GM12878 (cell line): Measurements from ENCODE around the gene DZIP1L. TPM values are rescaled to one million over a fixed set of nuclear protein-coding genes. Genes with fewer than 3 reads are reported as not detected.

Experiments used
- ATAC-seq: fragments of 200-7000 bp; cut with Tn5 transposase; 3 replicates; pipeline ENCODE4 v1.9.1; 2020; ENCODE audit warnings: mild to moderate bottlenecking, moderate library complexity
- BruUV-seq: library from RNA; stranded (reverse); fragments of 400-500 nt; replicated peaks from 2 replicates; lab custom pipeline; 2021; lab: Mats Ljungman, UMichigan
- CTCF ChIA-PET: fragments of 300-600 bp; sonication (Branson Sonifier 250); formaldehyde crosslinking; extraction: SDS; loops from one replicate; lab custom pipeline; 2021; ENCODE audit warnings: inconsistent platforms; lab: Yijun Ruan, JAX
- POLR2A ChIA-PET: fragments of 350-600 bp; formaldehyde crosslinking; extraction: SDS; loops from one replicate; lab custom pipeline; 2021; ENCODE audit warnings: inconsistent platforms; lab: Charles Lee
- RAD21 ChIA-PET: fragments of 300-600 bp; sonication (Branson Sonifier 250); formaldehyde crosslinking; loops from one replicate; lab custom pipeline; 2023; ENCODE audit warnings: antibody characterized with exemption; ENCODE audit not compliant: unreplicated experiment; lab: Charles Lee
- SMC1A ChIA-PET: fragments of 300-600 bp; sonication (Branson Sonifier 250); formaldehyde crosslinking; loops from one replicate; lab custom pipeline; 2023; ENCODE audit not compliant: unreplicated experiment, uncharacterized antibody; lab: Charles Lee
- DNase-seq: peaks from one replicate; pipeline ENCODE4 v3.0.0-alpha.2; 2011; ENCODE audit warnings: low read depth, low spot score
- FAIRE-seq: peaks from 3 replicates; lab custom pipeline; 2011; peaks lifted over from hg19 to GRCh38; lab: Jason Lieb, UNC
- H2AFZ ChIP-seq: 2 replicates; pipeline ENCODE4 v1.6.0; 2011; ENCODE audit warnings: low read depth, low read length, control low read depth; ENCODE audit not compliant: control insufficient read depth
- H3K27ac ChIP-seq: 2 replicates; pipeline ENCODE4 v1.5.1; 2011; ENCODE audit warnings: control low read depth; ENCODE audit not compliant: control insufficient read depth, insufficient read depth
- H3K27me3 ChIP-seq, 2 experiments: replicated peaks in 1 of 2; 2 replicates each; pipeline versions ENCODE4 v1.6.0 to v1.6.1; 2011; ENCODE audit warnings: low read length in 1 of 2; ENCODE audit not compliant: control insufficient read depth in 2 of 2, insufficient read depth in 2 of 2
- H3K36me3 ChIP-seq, 2 experiments: 2 replicates each; pipeline ENCODE4 v1.5.1; 2011; ENCODE audit warnings: low read length in 1 of 2; ENCODE audit not compliant: control insufficient read depth in 2 of 2, insufficient read depth in 2 of 2
- H3K4me1 ChIP-seq: 2 replicates; pipeline ENCODE4 v1.6.1; 2011; ENCODE audit warnings: mild to moderate bottlenecking, low read length, moderate library complexity, mixed read lengths; ENCODE audit not compliant: control insufficient read depth, insufficient read depth
- H3K4me2 ChIP-seq: 2 replicates; pipeline ENCODE4 v1.6.0; 2011; ENCODE audit warnings: control low read depth; ENCODE audit not compliant: control insufficient read depth, insufficient read depth
- H3K4me3 ChIP-seq: fragments of 200-600 bp; sonication (generic); 2 replicates; pipeline ENCODE4 v1.5.1; 2016
- H3K79me2 ChIP-seq: 2 replicates; pipeline ENCODE4 v1.6.0; 2011; ENCODE audit warnings: low read length; ENCODE audit not compliant: control insufficient read depth, insufficient read depth
- H3K9ac ChIP-seq: 2 replicates; pipeline ENCODE4 v1.8.0; 2011; ENCODE audit warnings: low read length, control low read depth, mixed read lengths; ENCODE audit not compliant: control insufficient read depth, insufficient read depth
- H3K9me3 ChIP-seq: replicated peaks from 3 replicates; pipeline ENCODE4 v1.5.1; 2011; ENCODE audit warnings: mild to moderate bottlenecking, low read length; ENCODE audit not compliant: control insufficient read depth, insufficient read depth
- H4K20me1 ChIP-seq: 2 replicates; pipeline ENCODE4 v1.6.0; 2011; ENCODE audit not compliant: control insufficient read depth, insufficient read depth
- BHLHE40 ChIP-seq, 2 experiments: fragments of 450-650 bp in 1 of 2; IDR thresholded peaks; 2 replicates each; pipeline ENCODE4 v1.6.1; 2011 to 2017; ENCODE audit warnings: low read depth in 2 of 2, borderline replicate concordance in 1 of 2, improper control_type of control experiment in 1 of 2, low read length in 1 of 2, mild to moderate bottlenecking in 1 of 2
- CBX5 ChIP-seq: sonication (generic); IDR thresholded peaks from 2 replicates; pipeline ENCODE4 v1.6.1; 2016; ENCODE audit warnings: low read depth, moderate library complexity, mild to moderate bottlenecking, inconsistent platforms
- CREB1 ChIP-seq: IDR thresholded peaks from 2 replicates; pipeline ENCODE4 v1.6.1; 2012; ENCODE audit warnings: low read depth, mild to moderate bottlenecking, inconsistent platforms
- DPF2 ChIP-seq: fragments of 450-650 bp; IDR thresholded peaks from 2 replicates; pipeline ENCODE4 v1.6.1; 2017; ENCODE audit warnings: mild to moderate bottlenecking
- IRF4 ChIP-seq: IDR thresholded peaks from 2 replicates; pipeline ENCODE4 v1.6.1; 2011; ENCODE audit warnings: low read depth, low read length
- JUNB ChIP-seq: IDR thresholded peaks from 2 replicates; pipeline ENCODE4 v1.6.1; 2016; ENCODE audit warnings: antibody characterized with exemption, mild to moderate bottlenecking
- KDM1A ChIP-seq: fragments of 200-600 bp; sonication (generic); IDR thresholded peaks from 2 replicates; pipeline ENCODE4 v1.6.1; 2016; ENCODE audit warnings: borderline replicate concordance
- KLF5 ChIP-seq: fragments of 450-650 bp; IDR thresholded peaks from 2 replicates; pipeline ENCODE4 v1.6.1; 2014; ENCODE audit warnings: mild to moderate bottlenecking; ENCODE audit not compliant: partially characterized antibody
- MLLT1 ChIP-seq: fragments of 450-650 bp; IDR thresholded peaks from 2 replicates; pipeline ENCODE4 v1.6.1; 2016; ENCODE audit warnings: mild to moderate bottlenecking
- NFYA ChIP-seq: IDR thresholded peaks from 2 replicates; pipeline ENCODE4 v1.6.1; 2011; ENCODE audit warnings: low read depth, mild to moderate bottlenecking, low read length, improper control_type of control experiment, borderline replicate concordance
- PAX8 ChIP-seq: fragments of 450-650 bp; IDR thresholded peaks from 2 replicates; pipeline ENCODE4 v1.6.1; 2017; ENCODE audit warnings: mild to moderate bottlenecking, moderate library complexity
- POLR2AphosphoS2 ChIP-seq: IDR thresholded peaks from 2 replicates; pipeline ENCODE4 v1.6.1; 2011; ENCODE audit warnings: low read depth, mild to moderate bottlenecking, low read length, improper control_type of control experiment, moderate library complexity
- RUNX3 ChIP-seq: IDR thresholded peaks from 2 replicates; pipeline ENCODE4 v1.6.1; 2012; ENCODE audit warnings: low read length, inconsistent platforms
- SMAD1 ChIP-seq: fragments of 450-650 bp; IDR thresholded peaks from 2 replicates; pipeline ENCODE4 v1.6.1; 2018; ENCODE audit warnings: mild to moderate bottlenecking, low read depth; ENCODE audit not compliant: partially characterized antibody
- STAT1 ChIP-seq: fragments of 450-650 bp; conservative IDR thresholded peaks from 2 replicates; pipeline ENCODE4 v1.6.1; 2014; ENCODE audit warnings: antibody characterized with exemption, mild to moderate bottlenecking
- TAF1 ChIP-seq: IDR thresholded peaks from 2 replicates; pipeline ENCODE4 v1.6.1; 2011; ENCODE audit warnings: mild to moderate bottlenecking, low read depth, low read length, borderline replicate concordance
- TARDBP ChIP-seq: IDR thresholded peaks from 2 replicates; pipeline ENCODE4 v1.6.1; 2016; ENCODE audit warnings: borderline replicate concordance
- WRNIP1 ChIP-seq: IDR thresholded peaks from 2 replicates; pipeline ENCODE4 v1.6.1; 2011; ENCODE audit warnings: low read depth, low read length, improper control_type of control experiment, borderline replicate concordance
- YY1 ChIP-seq: IDR thresholded peaks from 2 replicates; pipeline ENCODE4 v1.6.1; 2011; ENCODE audit warnings: low read depth, mild to moderate bottlenecking, low read length
- ZBED1 ChIP-seq: IDR thresholded peaks from 2 replicates; pipeline ENCODE4 v1.6.1; 2016; ENCODE audit warnings: borderline replicate concordance
- ZNF24 ChIP-seq: fragments of 450-650 bp; IDR thresholded peaks from 2 replicates; pipeline ENCODE4 v1.6.1; 2017; ENCODE audit warnings: antibody characterized with exemption, mild to moderate bottlenecking
- ZZZ3 ChIP-seq: IDR thresholded peaks from 2 replicates; pipeline ENCODE4 v1.6.1; 2011; ENCODE audit warnings: low read depth; ENCODE audit not compliant: control insufficient read depth, insufficient read length
- WGBS: methylation state at CpG from one replicate; pipeline ENCODE4 v1.1.6; 2016; ENCODE audit warnings: low lambda C conversion rate; ENCODE audit not compliant: insufficient replicate concordance, insufficient coverage; ENCODE audit errors: missing lambda C conversion rate; 5-methylcytosine and 5-hydroxymethylcytosine counted together
- in situ Hi-C: fragments of 300-500 bp; cut with MboI; formaldehyde crosslinking; loops from 9 replicates; pipeline ENCODE4 v1.14.3; 2018; ENCODE audit warnings: mixed read lengths
- intact Hi-C: fragments of 100-400 bp; cut with micrococcal nuclease; formaldehyde crosslinking; loops from one replicate; pipeline ENCODE4 v1.14.2; 2022; ENCODE audit not compliant: unreplicated experiment
- polyA plus RNA-seq, 11 experiments: library from polyadenylated mRNA; depleted of rRNA in 4 of 11; unstranded in 6 of 11; stranded (reverse) in 5 of 11; fragments of >200 nt; fragmentation: Nextera tagmentation in 4 of 11; fragmentation: Illumina TruSeq in 1 of 11; extraction: Ambion mirVana in 4 of 11; extraction: Trizol in 1 of 11; gene quantifications; 1 replicate in 1 of 11; 2 replicates in 10 of 11; pipeline versions ENCODE4 v1.2.1 to v1.2.3, GENCODE V29; 2011 to 2016; ENCODE audit warnings: inconsistent platforms in 2 of 11, missing spikeins in 2 of 11, low read depth in 1 of 11
- total RNA-seq, 4 experiments: library from RNA; depleted of rRNA in 3 of 4; stranded (reverse); fragments of >200 nt in 3 of 4; fragmentation: Illumina TruSeq in 1 of 4; extraction: Trizol in 1 of 4; gene quantifications; 2 replicates each; pipeline versions ENCODE4 v1.2.1 to v1.2.3, GENCODE V29; 2013 to 2021
- TF ChIP-seq, protein P1 (sequence below): fragments of 450-650 bp; IDR thresholded peaks from 2 replicates; pipeline ENCODE4 v1.6.1; 2017; ENCODE audit warnings: mild to moderate bottlenecking

Gene DZIP1L
- total and polyA plus RNA-seq, 10 of the 15 experiments (the other 5 are each of a cell fraction or from before 2014, with no cell fraction given) = not detected

GRCh38 chr3:138060792-138061191, 54.6 kb downstream of the DZIP1L start:
- POLR2A ChIA-PET = no interaction called here
- TF ChIP-seq SMAD1 (no peak), PAX8 (no peak), ZZZ3 (no peak), TAF1 (no peak), NFYA (no peak), IRF4 (no peak), YY1 (no peak), KDM1A (no peak), RUNX3 (0 out of 2 replicates have a peak, but pooled peaks have one; percentile 9), JUNB (0 out of 2 replicates have a peak, but pooled peaks have one; percentile 16), MLLT1 (no peak), STAT1 (no peak), KLF5 (no peak), DPF2 (no peak), ZNF24 (no peak), ZBED1 (no peak), BHLHE40 (IDR thresholded peaks at IDR 0.05; ENCODE audit: borderline replicate concordance in 1 of 2, low read depth in 2 of 2, low read length in 1 of 2) (no peak), WRNIP1 (no peak), CBX5 (no peak), CREB1 (no peak), POLR2AphosphoS2 (no peak), TARDBP (no peak)
- TF ChIP-seq, protein P1, sequence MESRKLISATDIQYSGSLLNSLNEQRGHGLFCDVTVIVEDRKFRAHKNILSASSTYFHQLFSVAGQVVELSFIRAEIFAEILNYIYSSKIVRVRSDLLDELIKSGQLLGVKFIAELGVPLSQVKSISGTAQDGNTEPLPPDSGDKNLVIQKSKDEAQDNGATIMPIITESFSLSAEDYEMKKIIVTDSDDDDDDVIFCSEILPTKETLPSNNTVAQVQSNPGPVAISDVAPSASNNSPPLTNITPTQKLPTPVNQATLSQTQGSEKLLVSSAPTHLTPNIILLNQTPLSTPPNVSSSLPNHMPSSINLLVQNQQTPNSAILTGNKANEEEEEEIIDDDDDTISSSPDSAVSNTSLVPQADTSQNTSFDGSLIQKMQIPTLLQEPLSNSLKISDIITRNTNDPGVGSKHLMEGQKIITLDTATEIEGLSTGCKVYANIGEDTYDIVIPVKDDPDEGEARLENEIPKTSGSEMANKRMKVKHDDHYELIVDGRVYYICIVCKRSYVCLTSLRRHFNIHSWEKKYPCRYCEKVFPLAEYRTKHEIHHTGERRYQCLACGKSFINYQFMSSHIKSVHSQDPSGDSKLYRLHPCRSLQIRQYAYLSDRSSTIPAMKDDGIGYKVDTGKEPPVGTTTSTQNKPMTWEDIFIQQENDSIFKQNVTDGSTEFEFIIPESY = no peak

More at GRCh38 chr3:138060792-138061191, 54.6 kb downstream of the DZIP1L start:
- H3K79me2 ChIP-seq = no peaks in the 10 kb centered on the region
- no TSS peak for BruUV-seq
- no peak overlapping the region; the same call in none of the 2 replicates for H3K4me2 ChIP-seq
- in situ Hi-C loops (loop anchor here (10.0 kb wide), 1 partner anchor 854 kb away; no protein-coding TSS in a partner anchor), intact Hi-C loops (no loop called here)
- H4K20me1 ChIP-seq = no peaks in the 10 kb centered on the region
- CTCF ChIA-PET = interaction anchor here (1.1 to 2.9 kb wide), 5 partner anchors 9 to 114 kb away, joined by 3 to 14 read pairs (median 5); no protein-coding TSS in a partner anchor
- no peaks in the 10 kb centered on the region for H3K36me3 ChIP-seq
- SMC1A ChIA-PET = interaction anchor here (0.5 to 2.4 kb wide), 4 partner anchors 9 to 71 kb away, joined by 3 to 7 read pairs (median 4); no protein-coding TSS in a partner anchor
- no peak overlapping the region for H3K27ac ChIP-seq
- FAIRE-seq (no peak), ATAC-seq (peak; percentile 70), DNase-seq (no peak)
- H3K9me3 ChIP-seq = no peaks in the 10 kb centered on the region
- no peak overlapping the region for H2AFZ ChIP-seq
- WGBS = 0% methylated on average over 2 of the region's 2 CpGs
- 0 out of 2 replicates have a peak overlapping the region, but pooled peaks have one; percentile 0 for H3K4me3 ChIP-seq
- peaks cover 16% of the 10 kb centered on the region for H3K4me1 ChIP-seq
- H3K9ac ChIP-seq = no peak overlapping the region
- H3K27me3 ChIP-seq = no peaks in the 10 kb centered on the region; a peak in 1 of 4 replicates
- RAD21 ChIA-PET = interaction anchor here (1.0 to 1.4 kb wide), 4 partner anchors 8 to 22 kb away, joined by 3 to 4 read pairs (median 4); no protein-coding TSS in a partner anchor
